ENCODE results near the gene SELENOP.

- TF ChIP-seq ZNF274 (IDR thresholded peaks at IDR 0.05; ENCODE audit: low read depth, low read length): no peak
- no peak for TF ChIP-seq YY1 (IDR thresholded peaks at IDR 0.05; ENCODE audit: insufficient read depth, insufficient read length)
Measured at GRCh38 chr5:42830924-42831323, 19.2 kb upstream of the SELENOP start.

All from NT2/D1 (cell line).